Stromal cell of bone marrow (primary cell): ENCODE measurements around the gene TMEM198.
A peak's percentile ranks its signal among the peaks of the same experiment; 100 is the strongest.

Experiments used
- DNase-seq: peaks from one replicate; pipeline ENCODE4 v3.0.0-alpha.2; 2012; ENCODE audit warnings: low read depth

Gene TMEM198, protein sequence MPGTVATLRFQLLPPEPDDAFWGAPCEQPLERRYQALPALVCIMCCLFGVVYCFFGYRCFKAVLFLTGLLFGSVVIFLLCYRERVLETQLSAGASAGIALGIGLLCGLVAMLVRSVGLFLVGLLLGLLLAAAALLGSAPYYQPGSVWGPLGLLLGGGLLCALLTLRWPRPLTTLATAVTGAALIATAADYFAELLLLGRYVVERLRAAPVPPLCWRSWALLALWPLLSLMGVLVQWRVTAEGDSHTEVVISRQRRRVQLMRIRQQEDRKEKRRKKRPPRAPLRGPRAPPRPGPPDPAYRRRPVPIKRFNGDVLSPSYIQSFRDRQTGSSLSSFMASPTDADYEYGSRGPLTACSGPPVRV

DNA sequence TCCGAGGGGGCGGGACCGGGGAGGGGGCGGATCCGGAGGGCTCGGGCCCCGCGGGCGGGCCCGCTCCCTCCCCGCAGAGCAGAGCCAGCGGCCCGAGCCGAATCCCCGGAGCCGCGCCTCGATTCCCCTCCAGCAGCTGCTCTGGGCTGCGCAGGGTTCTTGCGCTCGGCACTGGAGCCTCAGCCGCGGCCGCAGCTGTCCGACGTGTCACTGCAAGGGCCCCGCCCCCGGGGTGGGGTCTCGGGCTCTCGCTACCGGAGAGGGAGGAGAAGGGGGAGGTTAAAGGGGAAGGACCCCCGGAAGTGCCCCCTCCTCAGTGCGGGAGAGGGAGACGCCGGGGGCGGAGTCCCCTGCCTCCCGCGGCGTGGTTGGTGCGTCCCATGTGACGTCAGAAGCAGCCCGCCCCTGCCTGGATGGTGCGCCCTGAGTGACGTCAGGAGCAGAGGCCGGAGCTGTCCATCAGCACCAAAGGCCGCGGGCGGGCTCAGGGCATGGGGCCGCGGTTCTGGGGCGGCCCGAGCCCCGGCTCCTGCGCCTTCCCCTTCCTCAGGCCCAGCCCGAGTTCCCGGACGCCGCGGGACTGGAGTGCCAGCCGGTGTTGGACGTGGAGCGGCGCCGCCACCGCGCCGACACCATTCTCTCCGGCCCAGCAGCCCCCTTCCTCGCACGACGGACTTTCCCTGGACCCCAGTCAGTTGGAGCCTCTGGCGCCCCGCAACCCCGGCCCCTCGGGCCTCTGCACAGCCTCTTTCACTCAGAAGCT is at the start of gene TMEM198, which contains the start of gene CHPF:
TMEM198 (plus strand) TSS at position 433 of the 763 bp plus-strand sequence. CDS start 700 bp downstream, outside the sequence.
CHPF (minus strand) TSS at position 214 of the 763 bp plus-strand sequence. CDS start 271 bp downstream, outside the sequence.
- peak; percentile 95 for DNase-seq

DNA sequence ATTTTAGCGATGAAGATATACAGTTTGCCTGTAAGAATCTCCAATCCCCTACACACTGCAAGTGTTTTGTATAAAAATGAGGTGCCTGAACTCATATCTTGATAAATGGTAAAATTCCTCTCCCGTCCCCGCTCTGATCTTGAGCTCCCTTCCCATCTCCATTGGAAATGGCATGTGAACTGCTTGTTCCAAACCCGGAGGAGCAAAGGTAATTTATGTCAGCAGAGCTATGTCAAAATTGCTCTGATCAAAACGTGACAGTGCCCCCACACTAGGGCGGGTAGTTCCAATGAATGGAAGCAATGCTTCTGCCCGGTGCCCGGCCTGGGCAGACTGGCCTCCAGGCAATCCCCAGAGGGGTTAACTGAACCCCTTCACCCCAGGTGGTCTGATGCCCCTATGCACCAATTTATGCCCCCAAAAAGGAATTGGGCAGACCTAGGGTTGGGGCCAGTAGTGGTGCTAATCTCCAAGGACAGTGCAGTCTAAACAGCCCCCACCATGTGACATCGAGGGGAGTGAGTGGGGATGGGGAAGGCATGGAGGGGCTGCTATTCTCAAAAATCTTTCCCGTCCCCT is 48.8 kb upstream of the TMEM198 start:
- no peak for DNase-seq

DNA sequence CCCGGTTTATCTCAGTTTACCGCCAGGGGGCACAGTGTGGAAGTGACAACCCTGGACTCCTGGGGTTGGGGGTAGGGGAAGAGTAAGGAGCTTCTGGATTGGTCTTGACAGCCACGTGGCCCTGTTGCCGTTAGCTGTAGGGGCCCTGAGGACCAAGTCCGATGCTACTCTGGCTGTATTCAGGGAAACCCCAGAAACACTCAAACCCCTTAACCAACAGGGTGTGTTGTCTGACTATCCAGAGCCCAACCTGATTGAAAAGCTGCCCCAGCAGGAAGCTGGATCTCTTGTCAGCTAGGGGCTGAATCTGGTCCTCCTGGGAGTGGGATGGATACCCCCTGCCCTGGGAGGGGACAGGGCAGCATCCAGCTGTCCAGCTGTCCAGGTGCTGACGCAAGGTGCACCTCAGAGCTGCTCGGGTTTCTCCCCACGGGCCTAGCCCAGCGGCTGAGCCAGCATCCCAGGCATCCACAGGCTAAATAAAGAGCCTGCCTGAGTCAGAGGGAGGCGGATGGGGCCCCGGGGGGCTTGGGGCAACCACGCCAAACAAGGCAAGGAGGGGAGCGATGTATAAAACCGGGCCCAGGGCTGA is 48.2 kb upstream of the TMEM198 start:
- peak; percentile 47 for DNase-seq

DNA sequence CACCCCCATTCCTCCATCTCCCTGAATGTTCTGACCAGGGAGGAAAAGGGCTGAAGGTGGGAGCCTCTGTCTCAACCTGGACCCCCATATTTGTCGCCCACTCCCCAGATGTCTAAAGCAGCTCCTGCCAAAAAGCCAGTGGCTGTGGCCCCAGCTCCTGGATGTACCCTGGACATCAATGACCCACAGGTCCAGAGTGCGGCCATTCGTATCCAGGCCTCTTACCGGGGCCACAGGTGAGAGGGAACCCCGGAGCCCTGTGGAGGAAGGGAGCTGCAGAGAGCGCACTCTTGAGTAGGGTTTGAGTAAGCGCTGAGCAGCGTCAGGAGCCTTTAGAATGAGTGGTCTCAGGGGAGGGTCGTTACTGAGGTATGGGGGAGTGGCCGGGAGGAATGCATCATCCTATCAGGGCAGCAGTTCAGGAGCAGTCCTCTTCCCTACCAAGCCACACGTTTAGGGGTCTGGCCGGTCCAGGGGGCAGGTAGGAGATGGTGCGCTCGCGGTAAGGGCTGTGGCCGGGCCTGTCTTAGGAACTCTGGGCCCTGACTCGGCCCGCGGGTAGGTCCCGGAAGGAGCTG is 47.5 kb upstream of the TMEM198 start:
- DNase-seq = no peak

DNA sequence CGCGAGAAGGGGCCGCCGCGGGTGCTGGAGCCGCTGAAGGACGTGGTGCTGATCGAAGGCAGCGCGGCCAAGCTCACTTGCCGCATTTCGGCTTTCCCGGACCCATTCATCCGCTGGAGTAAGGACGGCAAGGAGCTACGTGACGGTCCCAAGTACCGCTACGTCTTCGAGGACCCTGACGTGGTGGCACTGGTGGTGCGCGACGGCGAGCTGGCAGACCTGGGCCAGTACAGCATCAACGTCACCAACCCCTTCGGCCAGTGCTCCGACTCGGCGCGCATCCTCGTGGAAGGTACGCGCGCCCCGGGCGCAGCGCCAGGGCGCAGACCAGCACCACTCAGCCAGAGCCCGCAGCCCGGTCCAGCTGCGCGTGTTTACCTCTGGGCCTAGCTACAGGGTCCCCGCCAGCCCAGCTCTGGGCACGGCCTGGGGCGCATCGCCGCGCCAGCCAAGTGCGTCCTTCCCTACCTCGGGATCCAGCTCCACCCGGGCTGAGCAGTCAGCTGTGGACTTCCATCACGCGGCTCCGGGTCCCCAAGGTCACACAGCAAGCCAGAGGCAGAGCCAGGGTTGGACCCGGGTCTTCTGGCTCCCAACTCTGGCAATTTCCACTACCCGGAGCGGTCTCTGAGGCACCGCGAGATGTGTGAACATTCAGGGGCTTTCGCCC is 46.9 kb upstream of the TMEM198 start:
- DNase-seq = no peak

DNA sequence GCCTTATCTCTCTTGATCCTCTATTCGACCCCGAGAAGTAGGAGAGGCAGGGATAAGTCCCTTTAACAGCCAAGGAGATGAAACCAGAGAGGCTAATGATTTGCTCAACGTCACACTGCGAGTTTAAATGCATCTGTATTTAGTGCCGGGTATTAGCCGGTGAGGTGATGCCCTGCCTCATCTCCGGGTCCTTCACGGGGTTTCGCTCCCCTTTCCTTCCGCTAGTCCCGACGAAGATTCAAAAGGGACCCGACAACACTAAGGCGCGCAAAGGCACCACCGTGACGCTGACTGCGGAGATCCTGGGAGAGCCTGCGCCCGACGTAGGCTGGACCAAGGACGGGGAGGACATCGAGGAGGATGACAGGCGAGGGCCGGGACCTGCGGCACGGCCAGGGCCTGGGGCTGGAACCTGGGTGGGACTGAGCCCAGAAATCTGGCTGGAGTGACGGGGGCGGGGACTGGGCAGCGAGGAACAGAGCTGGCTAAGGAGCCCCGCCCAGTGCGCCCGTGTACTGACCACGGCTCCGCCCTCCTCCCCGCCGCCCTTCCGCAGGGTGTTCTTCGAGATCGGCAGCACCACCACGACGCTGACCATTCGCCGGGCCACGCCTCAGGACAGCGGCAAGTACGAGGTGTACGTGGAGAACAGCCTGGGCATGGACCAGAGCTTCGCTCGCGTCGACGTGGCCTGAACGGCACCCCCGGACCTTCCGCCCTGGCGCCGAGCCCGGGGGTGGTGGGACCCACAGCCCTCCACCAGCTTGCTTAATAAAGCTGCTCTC is 46.1 kb upstream of the TMEM198 start:
- peak; percentile 63 for DNase-seq

DNA sequence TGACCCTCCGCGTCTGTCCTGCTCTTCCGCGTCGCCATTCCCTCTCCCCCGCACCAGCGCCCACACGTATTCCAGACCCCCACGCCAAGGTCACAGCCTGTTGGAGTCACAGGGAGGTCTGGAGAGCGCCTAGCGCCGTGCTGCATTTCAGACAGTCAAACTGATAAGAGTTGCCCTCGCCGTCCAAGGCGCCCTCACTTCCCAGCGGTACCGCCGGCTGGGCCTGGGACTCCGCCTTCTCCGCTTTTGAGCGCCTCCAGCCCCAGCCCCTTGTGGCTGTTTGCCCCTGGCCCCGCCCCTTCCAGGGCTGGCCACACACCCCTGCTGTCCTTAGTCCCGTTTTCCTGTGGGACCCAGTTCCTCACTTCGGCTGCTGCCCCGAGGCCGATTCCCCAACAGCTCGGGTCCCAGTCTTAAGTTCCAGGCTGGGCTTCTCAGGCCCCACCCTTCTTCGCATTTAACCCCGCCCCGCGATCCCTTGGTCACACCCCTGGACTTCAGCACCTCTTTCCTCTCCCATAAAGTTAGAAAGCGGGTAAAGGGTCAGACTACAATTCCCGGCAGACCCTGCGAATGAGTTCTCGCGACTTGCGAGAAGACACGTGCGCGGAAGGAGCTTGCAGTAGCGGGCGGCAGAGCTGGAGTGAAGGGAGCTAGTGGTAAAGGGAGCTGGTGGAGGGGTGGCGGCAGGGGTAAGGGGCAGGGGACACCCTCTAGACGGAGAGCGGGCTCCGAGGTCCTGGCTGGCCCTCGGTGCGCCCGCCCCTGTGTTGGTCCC is 45.4 kb upstream of the TMEM198 start, which contains the start of gene GMPPA:
GMPPA (plus strand) TSS at position 612 of the 778 bp plus-strand sequence. CDS start 1,085 bp downstream, outside the sequence.
- peak; percentile 97 for DNase-seq

DNA sequence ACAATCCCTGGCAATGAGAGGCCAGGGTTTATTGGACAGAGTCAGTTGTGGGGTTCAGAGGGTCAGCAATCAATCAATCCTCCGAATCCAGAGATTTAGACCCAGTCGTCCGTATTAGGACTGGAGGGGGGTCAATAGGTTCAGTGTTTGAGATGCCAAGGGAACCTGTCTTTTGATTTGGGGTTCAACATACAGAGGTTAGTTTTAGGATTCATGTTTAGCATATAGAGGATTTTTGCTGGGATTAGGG is 44.8 kb upstream of the TMEM198 start:
- no peak for DNase-seq

DNA sequence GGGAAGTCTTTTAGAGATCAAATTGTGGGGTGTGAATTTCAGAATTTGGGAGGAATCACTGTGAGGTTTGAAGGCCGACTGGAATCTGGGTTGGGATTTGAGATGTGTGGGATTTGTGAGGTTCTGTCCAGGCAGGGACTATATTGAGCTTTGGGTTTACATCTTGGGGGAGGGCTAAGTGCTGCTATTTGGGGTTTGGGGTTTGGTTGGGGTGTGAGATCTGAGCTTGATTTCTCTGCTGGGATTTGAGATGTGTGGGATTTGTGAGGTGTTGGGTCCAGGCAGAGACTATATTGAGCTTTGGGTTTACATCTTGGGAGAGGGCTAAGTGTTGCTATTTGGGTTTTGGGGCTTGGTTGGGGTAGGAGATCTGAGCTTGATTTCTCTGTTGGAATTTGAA is 44.3 kb upstream of the TMEM198 start:
- no peak for DNase-seq

DNA sequence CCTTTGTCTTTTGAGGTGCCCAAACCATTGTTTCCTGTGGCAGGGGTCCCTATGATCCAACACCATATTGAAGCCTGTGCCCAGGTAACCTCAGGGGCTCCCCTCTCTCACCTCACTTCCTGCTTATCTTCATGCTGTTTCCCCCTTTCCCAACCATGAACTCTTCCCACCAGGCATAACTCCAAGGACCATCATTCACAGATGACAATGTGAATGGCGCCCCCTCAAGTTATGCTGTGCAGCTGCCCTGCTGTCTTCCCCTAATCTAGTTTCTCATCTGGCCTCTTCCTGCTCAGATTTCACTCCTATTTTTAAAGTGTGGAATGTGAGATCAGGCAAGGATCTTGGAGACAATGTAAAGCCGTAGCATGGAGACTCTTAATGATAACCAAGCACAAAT is 43.7 kb upstream of the TMEM198 start:
- no peak for DNase-seq

DNA sequence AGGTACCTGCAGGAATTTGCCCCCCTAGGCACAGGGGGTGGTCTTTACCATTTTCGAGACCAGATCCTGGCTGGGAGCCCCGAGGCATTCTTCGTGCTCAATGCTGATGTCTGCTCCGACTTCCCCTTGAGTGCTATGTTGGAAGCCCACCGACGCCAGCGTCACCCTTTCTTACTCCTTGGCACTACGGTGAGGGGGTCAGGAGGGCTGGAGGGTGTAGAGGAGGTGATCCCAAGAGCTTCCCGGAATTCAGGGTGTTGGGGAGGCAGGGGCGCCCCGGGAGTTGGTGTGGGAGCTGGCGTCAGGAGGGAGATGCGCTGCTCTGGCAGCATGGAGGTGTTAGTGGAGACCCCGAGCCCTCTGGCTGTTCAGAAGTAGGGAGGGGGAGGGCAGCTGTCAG is 42.0 kb upstream of the TMEM198 start:
- DNase-seq = no peak

DNA sequence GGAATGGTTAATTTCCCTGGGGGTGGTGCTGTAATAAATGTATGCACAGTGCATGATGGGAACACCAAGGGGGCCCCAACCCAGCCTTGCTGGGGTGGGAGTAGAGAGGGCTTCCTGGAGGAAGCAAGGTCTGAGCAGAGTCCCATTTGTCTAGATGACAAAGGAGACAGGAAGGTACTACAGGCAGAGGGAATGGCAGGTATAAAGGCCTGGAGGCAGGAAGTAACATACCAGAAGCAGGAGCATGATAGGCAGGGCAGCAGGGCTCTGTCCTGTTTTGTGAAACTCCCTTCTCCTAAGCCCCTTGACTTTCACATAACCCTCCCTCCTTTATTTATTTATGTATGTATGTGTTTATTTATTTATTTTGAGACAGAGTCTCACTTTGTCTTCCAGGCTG is 41.2 kb upstream of the TMEM198 start:
- DNase-seq = no peak

DNA sequence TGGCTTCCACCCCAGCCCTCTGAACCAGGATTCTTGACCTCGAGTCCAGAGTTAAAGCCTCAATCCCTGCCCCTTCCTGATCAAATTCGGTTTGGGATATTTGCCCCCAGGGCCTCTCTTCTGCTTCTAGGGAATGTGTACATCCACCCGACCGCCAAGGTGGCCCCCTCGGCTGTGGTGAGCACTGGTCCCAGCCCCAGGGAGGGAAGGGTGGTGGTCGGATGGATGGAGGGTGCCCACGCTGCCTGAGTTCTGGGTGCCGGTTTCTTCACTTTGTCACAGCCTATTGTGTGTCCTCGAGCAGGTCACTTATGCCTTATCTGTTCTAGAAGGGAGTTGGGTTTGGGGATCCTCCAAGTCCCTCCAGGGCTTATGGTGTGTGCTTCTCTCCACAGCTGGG is 38.2 kb upstream of the TMEM198 start:
- no peak for DNase-seq

DNA sequence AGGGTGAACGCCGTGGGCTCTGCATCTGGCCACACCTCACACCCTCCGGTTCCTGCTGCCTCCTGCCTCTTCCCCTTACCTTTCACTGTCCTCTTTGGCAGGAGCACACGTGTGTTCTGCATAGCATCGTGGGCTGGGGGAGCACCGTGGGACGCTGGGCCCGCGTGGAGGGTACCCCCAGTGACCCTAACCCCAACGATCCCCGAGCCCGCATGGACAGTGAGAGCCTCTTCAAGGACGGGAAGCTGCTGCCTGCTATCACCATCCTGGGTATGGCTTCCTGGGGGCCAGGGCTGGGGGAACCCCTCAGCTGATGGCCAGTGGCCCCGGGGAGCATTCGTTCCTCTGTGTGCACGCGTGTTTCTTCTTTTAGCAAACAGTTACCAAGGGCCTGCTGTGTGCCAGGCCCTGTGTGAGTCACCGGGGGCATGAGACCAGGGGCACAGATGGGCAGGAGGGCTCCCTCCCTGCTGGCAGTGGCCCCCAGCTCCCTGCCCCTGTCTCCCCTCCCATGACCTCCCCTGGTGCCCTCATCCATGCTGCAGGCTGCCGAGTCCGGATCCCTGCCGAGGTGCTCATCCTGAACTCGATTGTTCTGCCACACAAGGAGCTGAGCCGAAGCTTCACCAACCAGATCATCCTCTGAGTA is 37.6 kb upstream of the TMEM198 start:
- no peak for DNase-seq

DNA sequence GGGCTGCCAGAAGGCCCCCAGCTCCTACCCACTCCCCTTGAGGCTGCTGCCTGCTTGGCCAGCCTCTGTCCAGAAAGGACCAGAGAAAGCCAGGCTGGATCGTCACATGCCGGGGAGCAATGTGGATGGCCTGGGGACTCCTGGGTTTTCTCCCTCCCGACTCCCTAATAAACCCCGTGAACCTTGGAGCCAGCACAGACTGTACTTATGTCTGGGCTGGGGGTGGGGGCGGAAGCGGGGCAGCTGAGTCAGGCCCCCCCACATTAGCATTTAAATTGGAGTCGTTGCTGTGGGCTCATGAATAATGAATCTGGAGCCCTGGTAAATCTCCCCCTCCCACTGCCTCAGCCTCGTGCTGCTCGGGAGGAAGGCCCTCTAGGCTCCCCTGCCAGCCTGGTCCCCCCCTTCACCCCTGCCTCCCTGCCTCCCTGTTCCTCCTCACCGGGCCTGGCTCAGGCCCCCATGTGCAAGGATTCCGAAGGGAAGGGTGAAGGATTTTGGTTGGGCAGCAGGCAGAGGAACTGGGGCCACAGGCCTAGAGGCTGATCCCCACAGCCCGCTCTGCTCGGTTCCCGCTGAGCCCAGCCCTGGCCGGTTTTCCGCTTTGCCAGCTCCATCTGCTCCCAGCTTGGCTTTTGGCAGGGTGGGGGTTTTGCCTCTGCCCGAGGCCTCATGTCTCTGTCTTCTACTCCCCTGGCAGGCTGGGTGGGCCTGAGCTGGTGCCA is 36.9 kb upstream of the TMEM198 start:
- no peak for DNase-seq

DNA sequence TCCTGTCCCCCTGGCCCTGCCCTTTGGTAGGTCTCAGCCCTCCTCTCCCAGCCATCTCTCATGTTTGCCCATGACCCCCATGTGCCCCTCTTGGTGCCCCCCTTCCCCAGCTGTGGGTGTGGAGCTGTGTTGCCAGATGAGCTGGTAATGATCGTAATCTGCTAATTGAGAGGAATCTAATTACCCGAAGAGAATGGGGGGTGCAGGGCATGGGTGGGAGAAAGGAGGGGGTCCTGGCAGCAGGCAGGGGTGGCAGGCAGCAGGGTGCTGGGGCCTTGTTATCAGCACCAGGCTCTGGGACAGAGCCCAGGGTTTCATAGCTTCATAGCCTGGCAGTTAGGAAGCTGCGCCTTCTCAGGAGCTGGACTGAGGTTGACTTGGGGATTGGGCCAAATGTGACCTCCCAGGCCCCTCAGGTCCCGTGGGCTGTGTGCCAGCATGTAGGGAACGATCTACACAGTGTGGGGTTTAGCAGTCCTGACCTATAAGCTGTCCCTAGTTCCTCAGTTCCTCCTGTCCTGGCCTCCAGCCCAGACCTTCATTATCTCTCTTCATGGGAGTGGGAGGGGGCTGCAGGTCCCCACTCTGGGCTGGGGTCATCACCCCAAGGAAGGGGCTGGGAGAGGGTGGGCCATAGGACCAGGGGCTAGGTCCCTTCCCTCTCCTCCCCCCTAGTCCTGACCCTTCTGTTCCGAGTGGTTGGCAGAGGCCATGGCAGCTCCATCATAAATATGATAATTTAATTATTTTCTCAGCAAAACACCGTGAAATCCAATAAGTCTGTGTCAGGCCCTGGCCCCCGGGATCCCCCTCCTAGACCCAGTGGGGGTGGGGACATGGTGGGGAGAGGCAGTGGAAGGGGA is 36.0 kb upstream of the TMEM198 start:
- no peak for DNase-seq

DNA sequence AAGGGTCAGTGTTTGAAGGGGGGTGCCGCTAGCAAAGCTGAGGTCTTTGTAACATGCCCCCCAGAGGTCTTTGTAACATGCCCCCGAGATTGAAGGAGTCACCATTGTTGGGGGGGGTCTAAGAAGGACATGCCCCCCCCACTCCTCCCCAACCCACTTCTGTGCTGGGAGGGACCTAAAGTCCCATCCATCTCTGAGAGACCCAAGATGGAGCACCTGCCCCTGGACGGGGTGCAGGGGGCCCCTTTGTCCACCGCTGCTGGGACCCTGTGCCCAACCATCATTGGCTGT is 35.4 kb upstream of the TMEM198 start:
- DNase-seq = no peak
